NCI-H187 (cell line): ENCODE measurements around the gene MCEMP1.

Experiments used
- DNase-seq, 2 experiments: peaks; one replicate each; lab custom pipeline; 2025; lab: John Stamatoyannopoulos, UW

MCEMP1 gene

GRCh38 chr19:7697721-7698287 is 20.9 kb downstream of the MCEMP1 start:
- no peak for DNase-seq

- no peak for DNase-seq
Observed at GRCh38 chr19:7698583-7698982, 21.7 kb downstream of the MCEMP1 start.

- no peak for DNase-seq
Observed at GRCh38 chr19:7699003-7699402, 22.1 kb downstream of the MCEMP1 start.

DNA sequence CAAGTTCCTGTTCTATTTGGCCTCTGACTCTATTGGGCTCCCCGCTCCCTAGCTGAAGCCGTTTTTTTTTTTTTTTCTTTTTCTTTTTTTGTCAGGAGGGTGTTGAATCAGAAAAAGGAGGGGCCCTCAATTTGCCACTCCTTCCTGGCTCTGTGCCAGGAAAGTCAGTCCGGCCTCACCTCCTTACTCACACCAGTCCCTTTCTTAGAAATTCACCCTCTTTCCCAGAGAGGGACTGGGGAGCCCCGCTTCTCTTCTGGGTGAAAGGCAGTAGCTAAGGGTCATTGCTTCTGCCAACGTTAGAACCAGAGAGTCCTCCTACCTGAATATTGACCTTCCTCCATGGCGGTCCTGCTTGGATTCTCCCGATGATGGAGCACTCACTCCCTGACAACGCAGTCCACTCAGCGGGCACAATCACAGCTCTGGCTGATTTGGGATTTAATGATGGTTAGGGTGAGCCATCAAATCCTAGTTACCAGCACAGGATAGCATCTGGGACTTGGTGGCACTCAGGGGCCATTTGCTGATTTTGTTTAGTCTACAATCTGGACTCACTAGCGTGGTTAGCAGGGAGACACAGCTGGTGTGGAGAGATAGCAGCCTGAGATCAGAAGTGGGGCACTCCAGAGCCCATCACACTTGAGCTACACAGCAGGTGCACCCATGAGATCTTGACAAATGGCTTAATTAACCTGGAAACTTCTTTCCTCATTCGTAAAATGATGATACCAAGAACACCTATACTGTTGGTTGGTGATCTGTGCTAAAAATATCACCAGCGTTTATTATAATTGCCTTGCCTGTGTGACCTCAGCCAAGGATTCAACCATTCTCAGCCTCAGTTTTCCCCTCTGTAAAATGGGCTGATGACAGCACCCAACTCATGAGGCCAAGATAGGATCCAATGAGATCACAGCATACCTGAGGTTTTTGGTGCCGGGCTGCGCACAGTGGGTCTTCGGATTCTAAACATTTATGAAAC is 22.8 kb downstream of the MCEMP1 start:
- no peak for DNase-seq

- no peak for DNase-seq
Observed at GRCh38 chr19:7701049-7701653, 24.3 kb downstream of the MCEMP1 start.

DNA sequence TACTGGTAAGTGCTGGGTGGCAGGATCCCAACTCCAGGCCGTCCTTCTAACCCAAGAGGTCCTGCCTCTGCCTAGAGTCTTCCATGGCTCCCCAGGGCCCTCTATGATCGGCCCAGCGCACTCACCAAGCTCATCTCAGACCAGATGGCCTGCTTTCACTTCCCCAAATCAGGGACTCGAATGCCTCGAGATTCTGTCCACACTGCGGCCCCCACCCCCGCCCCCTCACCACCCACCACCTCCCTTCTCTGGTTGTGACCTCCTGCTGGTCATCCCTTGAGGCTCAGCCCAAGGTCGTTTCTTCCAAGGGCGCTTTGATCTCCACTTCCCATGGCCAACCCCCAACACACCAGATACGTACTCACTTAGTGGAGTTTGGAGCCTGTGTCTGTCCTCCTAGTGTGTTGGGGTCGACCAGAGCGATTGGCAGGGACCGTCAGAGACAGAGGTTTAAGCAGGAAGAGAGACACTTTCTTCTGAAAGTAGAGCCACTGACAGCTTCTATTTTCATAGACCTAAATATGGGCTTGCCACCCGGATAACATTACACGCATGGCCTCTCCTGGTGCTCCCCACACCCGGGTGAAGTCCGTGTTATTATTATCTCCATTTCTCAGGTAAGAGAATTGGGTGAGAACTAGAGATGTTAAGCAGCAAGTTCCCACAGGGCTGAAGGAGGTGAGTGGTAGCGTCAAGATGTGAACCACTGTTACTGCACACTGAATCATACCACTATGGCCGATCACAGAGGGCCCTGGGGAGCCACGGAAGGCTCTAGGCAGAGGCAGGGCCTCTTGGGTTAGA is 25.0 kb downstream of the MCEMP1 start, which contains the start of gene FCER2:
FCER2 (minus strand) TSS at position 478 of the 804 bp plus-strand sequence. CDS start 2,371 bp downstream, outside the sequence.
- DNase-seq, result no peak

DNA sequence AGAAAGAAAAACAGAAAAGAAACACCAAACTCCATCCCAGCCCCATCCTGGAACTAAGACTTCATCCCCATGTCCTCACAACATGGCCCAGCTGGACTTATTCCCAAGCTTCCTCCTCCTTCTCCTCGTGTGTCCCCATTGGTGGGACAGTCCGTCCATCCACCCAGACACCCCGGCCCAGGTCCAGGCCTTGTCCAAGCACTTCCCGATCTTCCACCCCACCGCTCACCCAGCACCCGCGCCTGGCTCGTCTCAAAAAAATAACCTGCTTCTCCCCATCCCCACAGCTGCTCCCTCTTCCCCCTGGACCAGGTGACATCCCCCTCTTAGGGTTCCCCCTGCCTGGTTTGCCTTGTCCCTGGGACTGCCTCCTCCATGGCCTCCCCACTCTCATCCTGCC is 26.4 kb downstream of the MCEMP1 start:
- DNase-seq, result no peak

DNA sequence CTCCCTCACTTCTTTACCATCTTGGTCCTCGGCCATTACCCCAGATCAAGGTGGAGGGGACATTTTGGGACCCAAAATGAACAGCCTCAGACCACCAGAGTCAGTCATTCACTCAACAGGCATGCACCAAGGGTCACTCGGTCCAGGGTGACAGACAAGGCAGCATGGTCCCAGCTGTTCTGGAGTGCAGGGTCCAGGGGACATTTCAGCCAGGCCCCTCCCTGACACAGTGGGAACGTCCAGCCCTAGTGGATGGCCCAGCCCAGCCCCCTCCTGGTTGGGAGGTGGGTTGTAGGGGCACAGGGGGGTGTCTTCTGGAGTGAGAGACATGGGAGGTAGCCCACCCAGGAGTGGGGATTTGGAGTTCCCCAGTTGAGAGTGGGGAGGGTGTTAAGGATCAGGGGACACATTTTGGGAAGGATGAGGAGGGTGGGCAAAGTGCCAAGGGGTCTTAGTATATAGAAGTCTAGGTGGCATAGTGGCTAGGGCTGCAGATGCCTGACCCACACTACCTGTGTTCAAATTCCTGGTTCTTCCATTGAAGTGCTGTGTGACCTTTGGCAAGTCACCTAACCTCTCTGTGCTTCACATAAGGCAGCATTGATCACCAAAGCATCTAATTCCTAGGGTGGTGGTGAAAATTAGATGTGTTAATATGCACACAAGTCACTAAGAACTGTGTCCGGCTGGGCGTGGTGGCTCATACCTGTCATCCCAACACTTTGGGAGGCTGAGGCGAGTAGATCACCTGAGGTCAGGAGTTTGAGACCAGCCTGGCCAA is 27.6 kb downstream of the MCEMP1 start:
- no peak for DNase-seq

- DNase-seq, result no peak
Observed at GRCh38 chr19:7705387-7706187, 28.7 kb downstream of the MCEMP1 start.

DNA sequence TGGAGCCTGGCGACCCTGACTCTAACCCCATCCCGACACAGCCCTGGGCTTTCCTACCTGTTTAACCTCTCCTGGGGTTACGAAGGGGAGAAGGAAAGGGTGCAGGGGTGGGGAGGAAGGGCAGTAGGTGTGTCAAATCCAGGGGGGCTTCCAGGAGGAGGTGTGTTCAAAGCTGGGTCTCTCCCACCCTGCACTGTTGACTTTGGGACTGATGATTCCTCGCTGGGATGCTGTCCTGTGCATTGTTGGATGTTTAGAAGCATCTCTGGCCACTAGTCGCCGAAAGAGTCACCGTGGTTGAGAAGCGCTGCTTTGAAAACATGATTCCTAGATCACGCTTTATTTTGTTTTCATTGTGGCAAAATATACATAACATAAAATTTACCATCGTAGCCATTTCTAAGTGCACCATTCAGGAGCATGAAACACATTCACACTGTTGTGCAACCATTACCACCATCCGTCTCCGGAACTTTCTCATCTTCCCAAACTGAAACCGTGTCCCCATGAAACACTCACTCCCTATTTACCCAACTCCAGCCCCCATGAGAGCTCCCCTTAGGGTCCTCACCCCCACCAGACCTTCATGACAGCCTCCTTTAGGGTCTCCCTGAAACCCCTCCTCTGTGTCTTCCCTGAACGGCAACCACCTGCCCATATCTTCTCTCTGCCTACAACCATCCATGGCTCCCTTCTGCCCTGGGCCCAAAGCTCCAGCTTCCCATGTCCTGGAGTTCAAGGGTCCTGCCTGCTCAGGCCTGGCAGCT is 29.5 kb downstream of the MCEMP1 start:
- DNase-seq, result no peak

- no peak for DNase-seq
Observed at GRCh38 chr19:7706955-7707456, 30.1 kb downstream of the MCEMP1 start.

DNA sequence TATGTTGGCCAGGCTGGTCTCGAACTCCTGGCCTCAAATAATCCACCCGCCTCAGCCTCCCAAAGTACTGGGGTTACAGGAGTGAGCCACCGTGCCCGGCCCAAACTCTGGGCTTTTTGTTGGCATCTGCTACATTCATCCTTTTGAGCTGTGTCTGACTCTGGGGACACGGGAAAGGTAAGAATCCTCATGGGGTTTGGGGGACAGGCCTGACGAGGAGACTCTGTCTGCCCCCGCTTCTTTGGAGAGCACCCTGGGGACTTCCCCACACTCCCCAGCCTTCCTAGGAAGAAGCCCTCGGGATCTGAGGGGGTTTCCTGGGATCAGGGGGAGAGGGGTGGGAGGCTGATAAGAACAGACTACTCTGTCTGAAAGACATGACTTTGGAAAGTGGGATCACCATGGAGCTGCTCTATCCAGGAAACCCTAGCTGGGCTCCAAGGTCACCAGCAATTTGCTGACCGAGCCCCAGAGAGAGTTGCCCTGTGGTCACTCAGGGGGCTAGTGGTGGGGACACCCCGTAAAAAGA is 33.1 kb downstream of the MCEMP1 start:
- no peak for DNase-seq

- DNase-seq, result no peak
Observed at GRCh38 chr19:7710616-7711015, 33.7 kb downstream of the MCEMP1 start.

DNA sequence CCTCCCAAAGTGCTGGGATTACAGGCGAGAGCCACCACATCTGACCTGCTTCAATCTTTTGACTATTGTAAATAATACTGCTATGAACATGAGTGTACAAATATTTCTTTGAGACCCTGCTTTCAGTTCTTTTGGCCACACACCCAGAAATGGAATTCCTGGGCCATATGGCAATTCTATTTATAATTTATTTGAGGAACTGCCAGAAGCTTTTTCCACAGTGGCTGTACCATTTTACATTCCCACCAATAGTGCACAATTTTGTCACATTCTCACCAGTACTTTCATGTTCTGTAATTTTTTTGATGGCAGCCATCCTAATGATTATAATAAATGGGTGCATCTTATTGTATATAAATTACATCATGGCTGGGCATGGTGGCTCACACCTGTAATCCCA is 38.8 kb downstream of the MCEMP1 start:
- no peak for DNase-seq

- no peak for DNase-seq
Observed at GRCh38 chr19:7716762-7717161, 39.9 kb downstream of the MCEMP1 start.

DNA sequence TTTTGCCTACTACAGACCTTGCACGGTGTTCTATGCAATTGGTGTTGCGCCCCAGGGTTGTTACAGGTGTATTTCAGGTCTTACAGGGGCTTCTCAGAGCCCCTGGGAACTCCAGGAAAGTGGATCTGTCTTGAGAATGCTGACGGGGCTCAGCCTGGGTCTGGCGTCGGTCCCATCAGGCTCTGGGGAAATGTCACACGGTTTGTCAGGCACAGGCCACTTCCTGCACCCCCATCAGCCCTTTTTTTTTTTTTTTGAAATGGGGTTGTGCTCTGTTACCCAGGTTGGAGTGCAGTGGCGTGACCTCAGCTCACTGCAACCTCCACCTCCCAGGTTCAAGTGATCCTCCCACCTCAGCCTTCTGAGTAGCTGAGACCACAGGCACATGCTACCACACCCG is 41.8 kb downstream of the MCEMP1 start:
- no peak for DNase-seq

DNA sequence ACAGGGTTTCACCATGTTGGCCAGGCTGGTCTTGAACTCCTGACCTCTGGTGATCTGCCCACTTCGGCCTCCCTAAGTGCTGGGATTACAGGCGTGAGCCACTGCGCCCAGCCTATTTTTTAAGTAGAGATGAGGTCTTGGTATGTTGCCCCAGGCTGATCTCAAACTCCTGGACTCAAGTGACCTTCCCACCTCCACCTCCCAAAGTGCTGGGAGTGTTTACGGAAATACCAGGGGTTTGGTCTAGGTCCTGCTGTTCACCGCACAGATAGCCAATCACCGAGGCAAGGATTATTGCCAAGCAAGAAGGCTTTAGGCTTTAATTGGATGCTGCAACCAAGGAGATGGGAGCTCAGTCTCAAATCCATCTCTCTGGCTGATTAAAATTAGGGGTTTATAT is 43.5 kb downstream of the MCEMP1 start:
- DNase-seq, result no peak

DNA sequence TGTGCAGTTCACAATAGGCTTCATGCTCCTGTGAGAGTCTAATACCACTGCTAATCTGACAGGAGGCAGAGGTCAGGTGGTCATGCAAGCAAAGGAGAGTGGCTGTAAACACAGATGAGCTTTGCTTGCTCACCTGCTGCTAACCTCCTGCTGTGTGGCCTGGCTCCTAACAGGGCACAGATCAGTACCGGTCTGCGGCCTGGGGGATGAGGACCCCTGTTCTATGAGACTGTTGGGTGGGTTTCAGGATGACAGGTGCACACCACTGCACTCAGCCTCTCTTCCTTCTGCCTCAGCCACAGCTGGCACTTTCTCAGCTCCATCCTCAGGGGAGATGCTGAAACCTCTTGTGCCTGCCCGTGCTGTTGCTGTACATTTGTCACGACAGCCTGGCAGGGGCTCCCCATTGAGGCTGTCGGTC is 45.4 kb downstream of the MCEMP1 start:
- DNase-seq, result no peak

GRCh38 chr19:7725791-7726190 is 48.9 kb downstream of the MCEMP1 start:
- no peak for DNase-seq
